HG02642 (cell line): ENCODE measurements around the gene MAGEA8.
"Not testable (repeated sequence)": the region's sequence is repeated elsewhere in the genome, so short reads cannot be mapped to it uniquely, and the experiment has no call there.

Source experiments
- ATAC-seq: cut with Tn5 transposase; IDR thresholded peaks from one replicate; pipeline ENCODE4 v1.9.1; 2021; ENCODE audit warnings: mild to moderate bottlenecking; ENCODE audit not compliant: unreplicated experiment, poor library complexity

MAGEA8 gene

GRCh38 chrX:149881081-149881711 is at the start of gene MAGEA8:
Gene MAGEA8 (plus strand): TSS chrX:149881183. CDS start chrX:149884273, 3,090 bp downstream.
- no peak for ATAC-seq

- no peak for ATAC-seq
Measured at GRCh38 chrX:149831473-149831872, 49.5 kb upstream of the MAGEA8 start.

GRCh38 chrX:149836728-149837127 is 44.3 kb upstream of the MAGEA8 start:
- ATAC-seq: not testable (repeated sequence)

- ATAC-seq: no peak
Measured at GRCh38 chrX:149837167-149837566, 43.8 kb upstream of the MAGEA8 start.

GRCh38 chrX:149837639-149838038 is 43.3 kb upstream of the MAGEA8 start:
- no peak for ATAC-seq

GRCh38 chrX:149841929-149842328 is 39.1 kb upstream of the MAGEA8 start:
- ATAC-seq: no peak

- ATAC-seq: no peak
Measured at GRCh38 chrX:149845385-149845784, 35.6 kb upstream of the MAGEA8 start.

- ATAC-seq: no peak
Measured at GRCh38 chrX:149846789-149847188, 34.2 kb upstream of the MAGEA8 start.

- ATAC-seq: no peak
Measured at GRCh38 chrX:149848855-149849254, 32.1 kb upstream of the MAGEA8 start.

- ATAC-seq: no peak
Measured at GRCh38 chrX:149849787-149850186, 31.2 kb upstream of the MAGEA8 start.

- ATAC-seq: no peak
Measured at GRCh38 chrX:149851864-149852263, 29.1 kb upstream of the MAGEA8 start.

GRCh38 chrX:149853925-149854324 is 27.1 kb upstream of the MAGEA8 start:
- no peak for ATAC-seq

GRCh38 chrX:149858592-149858991 is 22.4 kb upstream of the MAGEA8 start:
- no peak for ATAC-seq

GRCh38 chrX:149860445-149860844 is 20.5 kb upstream of the MAGEA8 start:
- ATAC-seq: no peak

GRCh38 chrX:149865390-149865789 is 15.6 kb upstream of the MAGEA8 start:
- no peak for ATAC-seq

- ATAC-seq: no peak
Measured at GRCh38 chrX:149867488-149867887, 13.5 kb upstream of the MAGEA8 start.

GRCh38 chrX:149870840-149871239 is 10.1 kb upstream of the MAGEA8 start:
- ATAC-seq: no peak

- no peak for ATAC-seq
Measured at GRCh38 chrX:149871433-149871832, 9.6 kb upstream of the MAGEA8 start.

GRCh38 chrX:149871940-149872339 is 9.0 kb upstream of the MAGEA8 start:
- ATAC-seq: peak; percentile 95

- no peak for ATAC-seq
Measured at GRCh38 chrX:149877157-149877556, 3.8 kb upstream of the MAGEA8 start.

- ATAC-seq: no peak
Measured at GRCh38 chrX:149877636-149878035, 3.3 kb upstream of the MAGEA8 start.

GRCh38 chrX:149890828-149891227 is 9.8 kb downstream of the MAGEA8 start:
- ATAC-seq: not testable (repeated sequence)

- ATAC-seq: no peak
Measured at GRCh38 chrX:149898554-149898953, 17.6 kb downstream of the MAGEA8 start.
